HEK293 (cell line): ENCODE results near the gene CEBPE.

Experiments used
- CTCF ChIP-seq: fragments of 450-650 bp; formaldehyde crosslinking; IDR thresholded peaks from 2 replicates; pipeline ENCODE4 v1.5.1; 2016; ENCODE audit warnings: missing biosample characterization, missing genetic modification characterization
- REST ChIP-seq: fragments of 450-650 bp; formaldehyde crosslinking; IDR thresholded peaks from 2 replicates; pipeline ENCODE4 v1.5.1; 2016; ENCODE audit warnings: missing biosample characterization, missing genetic modification characterization
- ZEB2 ChIP-seq: fragments of 450-650 bp; formaldehyde crosslinking; IDR thresholded peaks from 2 replicates; pipeline ENCODE4 v1.5.1; 2016; ENCODE audit warnings: missing biosample characterization, missing genetic modification characterization
- TF ChIP-seq, protein P1 (sequence below): fragments of 450-650 bp; formaldehyde crosslinking; optimal IDR thresholded peaks from 2 replicates; pipeline ENCODE3; 2016; ENCODE audit warnings: missing biosample characterization, mild to moderate bottlenecking, missing genetic modification characterization

- TF ChIP-seq, protein P1, sequence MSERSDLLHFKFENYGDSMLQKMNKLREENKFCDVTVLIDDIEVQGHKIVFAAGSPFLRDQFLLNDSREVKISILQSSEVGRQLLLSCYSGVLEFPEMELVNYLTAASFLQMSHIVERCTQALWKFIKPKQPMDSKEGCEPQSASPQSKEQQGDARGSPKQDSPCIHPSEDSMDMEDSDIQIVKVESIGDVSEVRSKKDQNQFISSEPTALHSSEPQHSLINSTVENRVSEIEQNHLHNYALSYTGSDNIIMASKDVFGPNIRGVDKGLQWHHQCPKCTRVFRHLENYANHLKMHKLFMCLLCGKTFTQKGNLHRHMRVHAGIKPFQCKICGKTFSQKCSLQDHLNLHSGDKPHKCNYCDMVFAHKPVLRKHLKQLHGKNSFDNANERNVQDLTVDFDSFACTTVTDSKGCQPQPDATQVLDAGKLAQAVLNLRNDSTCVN = no peak
- TF ChIP-seq CTCF (tag by site-specific recombination) = no peak
- no peak for TF ChIP-seq REST (tag by site-specific recombination)
- TF ChIP-seq ZEB2 = no peak
These were observed 39.3 kb downstream of the CEBPE start for GRCh38 chr14:23079716-23080115.
